Parathyroid adenoma (tissue), 2 donors: ENCODE measurements around the gene MAPRE3.

Source experiments
- H2AFZ ChIP-seq: fragments of 300-600 bp; sonication (generic); one replicate; pipeline ENCODE4 v1.7.0; 2017; ENCODE audit warnings: antibody characterized with exemption, mild to moderate bottlenecking
- H3K27ac ChIP-seq: fragments of 300-600 bp; sonication (generic); one replicate; pipeline ENCODE4 v1.7.0; 2017
- H3K27me3 ChIP-seq: fragments of 300-600 bp; sonication (generic); one replicate; pipeline ENCODE4 v1.7.0; 2017; ENCODE audit warnings: low read length; ENCODE audit not compliant: control insufficient read depth, insufficient read depth
- H3K36me3 ChIP-seq: fragments of 300-600 bp; sonication (generic); one replicate; pipeline ENCODE4 v1.7.0; 2017; ENCODE audit warnings: low read length; ENCODE audit not compliant: control insufficient read depth, insufficient read depth
- H3K4me1 ChIP-seq: fragments of 300-600 bp; sonication (generic); one replicate; pipeline ENCODE4 v1.7.0; 2017; ENCODE audit warnings: control low read depth
- H3K4me2 ChIP-seq: fragments of 300-600 bp; sonication (generic); one replicate; pipeline ENCODE4 v1.7.0; 2017; ENCODE audit warnings: low read length
- H3K4me3 ChIP-seq: fragments of 300-600 bp; sonication (generic); one replicate; pipeline ENCODE4 v1.7.0; 2017; ENCODE audit warnings: low read depth, low read length
- H3K79me2 ChIP-seq: fragments of 300-600 bp; sonication (generic); one replicate; pipeline ENCODE4 v1.7.0; 2017; ENCODE audit warnings: control low read depth
- H3K9ac ChIP-seq: fragments of 300-600 bp; sonication (generic); one replicate; pipeline ENCODE4 v1.7.0; 2017; ENCODE audit warnings: mild to moderate bottlenecking
- H3K9me3 ChIP-seq: fragments of 300-600 bp; sonication (generic); one replicate; pipeline ENCODE4 v1.7.0; 2017; ENCODE audit warnings: low read length; ENCODE audit not compliant: control insufficient read depth
- TF ChIP-seq, protein P1 (sequence below): fragments of 300-600 bp; sonication (generic); IDR thresholded peaks from one replicate; pipeline ENCODE4 v1.7.0; 2017; ENCODE audit warnings: antibody characterized with exemption, mild to moderate bottlenecking
- donor health status: primary hyperparathyroidism.

MAPRE3 gene

DNA sequence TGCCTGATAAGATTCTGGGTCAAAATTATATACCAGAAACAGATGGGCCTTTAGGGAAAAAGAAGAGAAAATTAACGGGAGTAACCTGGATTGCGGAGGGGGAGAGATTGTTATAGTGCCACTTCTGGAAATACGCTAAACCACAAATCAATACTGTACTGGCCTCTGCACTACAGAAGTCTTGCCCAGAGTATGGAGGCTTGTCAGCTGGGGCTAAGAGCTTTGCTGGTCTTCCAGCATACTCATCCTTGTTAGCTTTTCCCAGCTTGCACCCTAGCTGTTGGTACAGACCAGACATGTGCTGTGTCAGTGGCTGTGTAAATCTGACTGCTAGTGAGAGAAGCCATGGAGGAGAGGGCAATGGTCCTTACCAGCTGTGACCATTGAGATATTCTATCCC is 89.9 kb downstream of the MAPRE3 start:
- H3K36me3 ChIP-seq = no peaks in the 10 kb centered on the region
- no peak overlapping the region for H2AFZ ChIP-seq
- no peaks in the 10 kb centered on the region for H3K4me1 ChIP-seq
- no peak overlapping the region for H3K9ac ChIP-seq
- no peak overlapping the region for H3K27ac ChIP-seq
- no peaks in the 10 kb centered on the region for H3K27me3 ChIP-seq
- H3K4me2 ChIP-seq = no peak overlapping the region
- no peak overlapping the region for H3K4me3 ChIP-seq
- TF ChIP-seq, protein P1, sequence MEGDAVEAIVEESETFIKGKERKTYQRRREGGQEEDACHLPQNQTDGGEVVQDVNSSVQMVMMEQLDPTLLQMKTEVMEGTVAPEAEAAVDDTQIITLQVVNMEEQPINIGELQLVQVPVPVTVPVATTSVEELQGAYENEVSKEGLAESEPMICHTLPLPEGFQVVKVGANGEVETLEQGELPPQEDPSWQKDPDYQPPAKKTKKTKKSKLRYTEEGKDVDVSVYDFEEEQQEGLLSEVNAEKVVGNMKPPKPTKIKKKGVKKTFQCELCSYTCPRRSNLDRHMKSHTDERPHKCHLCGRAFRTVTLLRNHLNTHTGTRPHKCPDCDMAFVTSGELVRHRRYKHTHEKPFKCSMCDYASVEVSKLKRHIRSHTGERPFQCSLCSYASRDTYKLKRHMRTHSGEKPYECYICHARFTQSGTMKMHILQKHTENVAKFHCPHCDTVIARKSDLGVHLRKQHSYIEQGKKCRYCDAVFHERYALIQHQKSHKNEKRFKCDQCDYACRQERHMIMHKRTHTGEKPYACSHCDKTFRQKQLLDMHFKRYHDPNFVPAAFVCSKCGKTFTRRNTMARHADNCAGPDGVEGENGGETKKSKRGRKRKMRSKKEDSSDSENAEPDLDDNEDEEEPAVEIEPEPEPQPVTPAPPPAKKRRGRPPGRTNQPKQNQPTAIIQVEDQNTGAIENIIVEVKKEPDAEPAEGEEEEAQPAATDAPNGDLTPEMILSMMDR = no peak
- no peaks in the 10 kb centered on the region for H3K9me3 ChIP-seq
- H3K79me2 ChIP-seq = peaks cover 3% of the 10 kb centered on the region

DNA sequence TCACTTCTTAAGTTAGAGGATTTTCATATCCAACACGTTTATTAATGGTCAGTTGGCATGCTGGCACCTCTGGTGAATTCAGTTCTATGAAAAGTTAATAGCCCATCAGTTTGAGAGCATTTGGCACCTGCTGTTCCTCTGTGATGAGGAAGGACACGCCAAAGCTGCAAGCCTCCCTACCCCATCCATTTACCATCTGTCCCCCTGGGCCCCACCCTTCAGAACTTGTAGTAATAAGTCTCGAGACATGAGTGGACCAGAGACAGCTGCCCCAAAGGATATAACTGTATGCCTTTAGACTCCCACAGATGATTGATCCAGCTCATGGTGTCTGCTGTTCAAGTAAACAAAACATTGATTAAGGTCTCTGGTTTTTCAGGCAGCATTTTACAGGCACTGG is 94.7 kb downstream of the MAPRE3 start:
- H3K79me2 ChIP-seq = peaks cover 19% of the 10 kb centered on the region
- H3K9me3 ChIP-seq = no peaks in the 10 kb centered on the region
- no peaks in the 10 kb centered on the region for H3K36me3 ChIP-seq
- no peak overlapping the region for H3K27ac ChIP-seq
- H3K4me3 ChIP-seq = no peak overlapping the region
- H3K4me1 ChIP-seq = peaks cover 8% of the 10 kb centered on the region
- no peak overlapping the region for H3K9ac ChIP-seq
- H3K27me3 ChIP-seq = no peaks in the 10 kb centered on the region
- no peak overlapping the region for H2AFZ ChIP-seq
- H3K4me2 ChIP-seq = no peak overlapping the region
- TF ChIP-seq, protein P1 = no peak

DNA sequence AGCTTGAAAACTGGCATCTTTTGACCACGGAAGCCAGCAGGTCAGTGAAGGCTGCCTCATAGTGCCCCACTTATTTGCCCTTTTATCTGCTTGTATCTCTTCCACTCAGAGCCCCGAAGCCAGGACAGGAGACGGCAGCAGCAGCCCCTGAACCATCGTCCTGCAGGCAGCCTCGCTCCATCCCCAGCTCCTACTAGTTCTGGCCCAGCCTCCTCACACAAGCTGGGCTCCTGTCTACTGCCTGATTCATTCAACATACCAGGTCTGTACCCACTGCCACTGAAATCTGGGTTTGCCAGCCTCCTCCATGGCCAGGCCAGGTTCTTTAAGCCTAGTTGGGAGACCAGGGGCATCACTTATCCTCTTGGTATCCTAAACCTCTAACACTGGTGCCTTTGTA is 96.9 kb downstream of the MAPRE3 start:
- H3K27ac ChIP-seq = no peak overlapping the region
- H3K4me2 ChIP-seq = no peak overlapping the region
- no peaks in the 10 kb centered on the region for H3K9me3 ChIP-seq
- peaks cover 12% of the 10 kb centered on the region for H3K4me1 ChIP-seq
- H3K79me2 ChIP-seq = peaks cover 22% of the 10 kb centered on the region
- TF ChIP-seq, protein P1 = no peak
- no peak overlapping the region for H3K9ac ChIP-seq
- no peak overlapping the region for H3K4me3 ChIP-seq
- H3K27me3 ChIP-seq = no peaks in the 10 kb centered on the region
- H2AFZ ChIP-seq = no peak overlapping the region
- no peaks in the 10 kb centered on the region for H3K36me3 ChIP-seq

DNA sequence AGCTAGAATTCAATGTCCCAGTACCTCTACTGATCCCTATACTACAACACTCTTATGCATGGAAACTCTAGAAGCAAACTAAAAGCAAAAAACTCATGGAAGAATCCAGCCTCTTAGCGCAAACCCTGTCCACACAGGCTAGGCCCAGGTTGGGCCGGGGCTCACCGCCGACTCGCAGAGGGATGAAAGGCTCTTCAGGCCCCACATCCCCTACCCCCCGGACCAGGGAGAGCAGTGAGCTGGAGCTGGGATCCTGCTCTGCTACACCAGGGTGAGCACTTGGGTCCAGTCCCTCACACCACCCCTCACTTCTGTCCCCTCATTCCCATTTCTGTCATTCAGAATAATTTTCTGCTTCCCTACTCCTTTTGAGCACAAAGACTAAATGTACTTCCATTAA is 99.0 kb downstream of the MAPRE3 start:
- no peaks in the 10 kb centered on the region for H3K9me3 ChIP-seq
- no peaks in the 10 kb centered on the region for H3K36me3 ChIP-seq
- H3K4me1 ChIP-seq = peaks cover 12% of the 10 kb centered on the region
- H3K9ac ChIP-seq = no peak overlapping the region
- TF ChIP-seq, protein P1 = no peak
- H3K27ac ChIP-seq = no peak overlapping the region
- no peaks in the 10 kb centered on the region for H3K27me3 ChIP-seq
- no peak overlapping the region for H3K4me3 ChIP-seq
- no peak overlapping the region for H2AFZ ChIP-seq
- H3K79me2 ChIP-seq = peaks cover 22% of the 10 kb centered on the region
- H3K4me2 ChIP-seq = no peak overlapping the region

DNA sequence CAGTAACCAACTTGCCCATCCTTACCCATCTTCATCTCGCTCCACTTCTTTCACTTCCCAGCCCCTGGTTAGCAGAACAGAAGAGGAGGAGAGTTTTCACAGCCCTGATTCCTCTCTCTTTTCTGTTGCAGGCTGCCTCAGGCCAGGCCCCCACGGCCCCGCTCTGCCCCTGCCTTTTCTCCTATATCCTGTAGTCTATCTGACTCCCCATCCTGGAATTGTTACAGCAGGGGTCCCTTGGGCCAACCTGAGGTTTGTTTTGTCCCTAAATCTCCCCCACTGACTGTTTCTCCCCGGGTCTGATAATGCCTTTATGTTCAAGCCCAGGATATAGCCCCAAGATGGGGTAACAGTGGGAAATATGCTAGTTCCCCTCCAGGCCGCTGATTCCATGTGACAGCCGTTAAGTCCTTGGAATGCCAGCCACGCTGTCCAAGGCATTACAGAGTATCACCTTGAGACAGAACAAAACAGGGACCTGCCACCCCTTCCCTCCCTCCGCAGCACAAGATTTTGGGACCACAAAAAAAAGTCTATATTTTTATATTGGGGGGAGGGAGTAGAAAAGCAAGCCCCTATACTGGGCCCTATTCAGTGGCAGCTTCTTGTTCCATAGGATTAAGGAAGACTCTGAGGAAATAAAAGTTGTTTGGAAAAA is 99.7 kb downstream of the MAPRE3 start:
- H3K4me1 ChIP-seq = peaks cover 12% of the 10 kb centered on the region
- H3K36me3 ChIP-seq = no peaks in the 10 kb centered on the region
- H3K79me2 ChIP-seq = peaks cover 22% of the 10 kb centered on the region
- peak overlapping the region; percentile 87 for H3K4me3 ChIP-seq
- no peaks in the 10 kb centered on the region for H3K27me3 ChIP-seq
- H3K27ac ChIP-seq = no peak overlapping the region
- no peak overlapping the region for H3K9ac ChIP-seq
- no peak overlapping the region for H2AFZ ChIP-seq
- H3K4me2 ChIP-seq = peak overlapping the region; percentile 62
- H3K9me3 ChIP-seq = no peaks in the 10 kb centered on the region
- TF ChIP-seq, protein P1 = no peak
